NCI-H345 treated with DMSO at 0.1 percent for 48 hours (cell line): ENCODE data around the gene INTS3.
"Not testable (repeated sequence)": the region's sequence is repeated elsewhere in the genome, so short reads cannot be mapped to it uniquely, and the experiment has no call there.

Experiments
- DNase-seq: peaks from one replicate; lab custom pipeline; 2025; ENCODE audit not compliant: unreplicated experiment; lab: John Stamatoyannopoulos, UW

Gene INTS3

DNA sequence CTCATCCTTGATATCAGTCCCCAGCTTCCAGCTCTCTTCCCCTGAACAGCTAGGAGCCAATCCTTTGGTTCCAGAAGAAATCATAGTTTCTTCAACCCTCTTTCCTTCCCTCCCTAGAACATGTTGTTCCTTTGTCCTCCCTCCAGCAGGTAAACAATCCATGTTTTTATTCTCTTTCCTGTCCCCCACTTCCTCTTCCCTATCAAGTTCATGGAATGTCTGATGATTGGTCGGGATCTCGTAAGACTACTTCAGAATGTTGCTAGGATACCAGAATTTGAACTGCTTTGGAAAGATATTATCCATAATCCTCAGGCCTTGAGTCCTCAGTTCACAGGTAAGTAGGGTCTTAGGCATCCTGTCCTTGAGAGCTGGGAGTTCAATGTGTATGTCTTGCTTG, 24.2 kb downstream of the INTS3 start:
- no peak for DNase-seq

DNA sequence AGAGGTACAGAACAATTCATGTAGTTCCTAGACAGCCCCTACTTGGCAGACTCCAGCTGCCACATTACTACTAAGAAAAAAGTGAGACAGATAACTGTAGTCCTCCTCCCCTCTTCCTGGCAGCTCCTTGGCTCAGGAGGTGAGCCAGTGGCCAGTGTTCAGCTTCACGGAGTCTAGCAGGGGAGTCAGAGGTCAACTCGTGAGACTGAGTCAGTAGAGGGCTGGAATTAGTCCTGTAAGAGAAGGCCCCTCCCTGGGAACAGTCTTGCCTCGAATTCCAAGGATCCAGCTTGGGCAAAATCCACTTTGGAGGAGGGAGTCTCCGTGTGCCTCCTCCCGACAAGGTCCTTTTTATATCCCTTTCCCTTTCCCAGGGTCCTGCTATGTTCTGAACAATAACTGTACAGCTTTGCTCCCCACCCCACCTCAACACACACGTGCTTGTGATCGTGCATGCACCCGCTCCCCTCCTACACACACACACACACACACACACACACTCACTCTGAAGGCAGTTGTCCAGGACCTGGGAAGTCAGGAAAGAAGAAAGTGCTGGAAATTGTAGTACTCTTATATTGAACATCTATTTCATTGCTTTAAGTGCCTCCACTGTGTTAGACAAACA, 24.8 kb downstream of the INTS3 start:
- DNase-seq = no peak

DNA sequence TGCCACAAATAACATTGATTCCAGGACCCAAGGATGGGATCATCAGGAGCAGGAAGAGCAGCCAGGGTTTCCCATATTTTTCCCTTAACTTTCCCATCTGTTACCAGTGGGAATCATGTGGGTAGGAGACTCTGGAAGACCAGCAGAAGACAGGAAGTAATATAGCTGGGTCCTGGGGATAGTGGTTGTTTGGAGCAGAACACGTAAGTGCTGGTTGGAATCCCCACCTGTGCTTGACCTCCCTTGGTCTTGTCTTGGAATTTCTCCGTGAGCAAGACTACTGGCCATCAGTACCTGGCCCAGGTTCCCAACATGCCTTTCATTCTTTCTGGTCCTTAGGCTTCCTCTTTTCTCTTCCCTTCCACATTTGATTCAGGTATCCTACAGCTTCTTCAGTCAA, 26.4 kb downstream of the INTS3 start:
- no peak for DNase-seq

DNA sequence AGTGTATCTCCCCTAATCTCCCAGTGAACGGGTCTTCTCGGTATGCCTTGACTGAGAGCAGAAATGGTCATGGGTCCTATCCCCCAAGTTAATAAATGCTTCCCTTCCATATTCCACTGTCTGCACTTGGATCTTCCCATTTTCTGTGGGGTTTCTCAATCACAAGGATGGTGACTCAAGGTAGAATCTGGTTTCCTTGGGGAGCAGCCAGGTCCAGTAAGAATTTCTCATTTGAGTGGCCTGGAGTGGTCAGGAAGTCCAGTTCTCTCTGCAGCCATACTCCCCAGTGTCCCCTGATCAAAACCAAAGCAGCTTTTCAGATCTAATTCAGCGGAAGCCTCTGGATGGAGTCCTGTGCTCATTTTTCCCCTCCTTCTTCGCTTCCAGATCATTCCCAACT, 32.6 kb downstream of the INTS3 start:
- DNase-seq = no peak

DNA sequence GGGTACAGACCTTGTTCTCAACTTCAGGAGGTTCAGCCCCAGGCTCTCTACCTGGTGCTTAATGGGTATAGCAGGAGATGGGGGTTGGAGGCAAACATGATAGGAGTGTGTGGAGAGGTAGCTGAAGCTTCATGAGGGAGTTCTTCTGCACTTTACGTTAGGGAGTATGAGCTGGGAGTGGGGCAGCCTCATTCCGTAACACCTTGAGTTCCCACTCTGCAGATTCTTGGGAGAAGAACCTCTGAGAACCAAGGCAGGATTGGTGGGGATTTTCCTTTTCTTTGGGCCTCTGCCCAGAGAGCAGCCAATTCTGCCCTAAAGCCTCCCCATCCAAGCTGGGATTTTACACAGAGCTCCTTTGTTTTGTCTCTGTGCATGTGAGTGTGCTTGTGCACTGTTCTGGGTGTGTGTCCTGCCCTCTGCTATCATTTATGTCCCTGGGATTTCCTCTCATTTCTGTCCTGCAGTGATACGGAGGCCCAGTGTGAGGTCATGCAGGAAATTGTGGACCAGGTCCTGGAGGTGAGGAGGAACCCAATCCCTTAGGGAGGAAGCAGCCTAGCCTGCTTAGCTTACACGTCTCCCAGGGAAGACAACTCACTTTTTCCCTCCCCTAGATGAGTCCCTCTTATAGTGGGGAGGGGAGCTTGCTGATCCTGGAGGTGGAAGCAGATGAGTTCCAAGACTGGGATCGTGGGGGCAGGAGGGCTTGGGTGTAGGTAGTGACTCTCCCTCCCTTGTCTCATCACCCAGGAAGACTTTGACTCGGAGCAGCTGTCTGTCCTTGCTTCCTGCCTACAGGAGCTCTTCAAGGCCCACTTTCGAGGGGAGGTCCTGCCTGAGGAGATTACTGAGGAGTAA, 35.7 kb downstream of the INTS3 start:
- DNase-seq = no peak

GRCh38 chr1:153764310-153764709, 36.5 kb downstream of the INTS3 start:
- DNase-seq = no peak

DNA sequence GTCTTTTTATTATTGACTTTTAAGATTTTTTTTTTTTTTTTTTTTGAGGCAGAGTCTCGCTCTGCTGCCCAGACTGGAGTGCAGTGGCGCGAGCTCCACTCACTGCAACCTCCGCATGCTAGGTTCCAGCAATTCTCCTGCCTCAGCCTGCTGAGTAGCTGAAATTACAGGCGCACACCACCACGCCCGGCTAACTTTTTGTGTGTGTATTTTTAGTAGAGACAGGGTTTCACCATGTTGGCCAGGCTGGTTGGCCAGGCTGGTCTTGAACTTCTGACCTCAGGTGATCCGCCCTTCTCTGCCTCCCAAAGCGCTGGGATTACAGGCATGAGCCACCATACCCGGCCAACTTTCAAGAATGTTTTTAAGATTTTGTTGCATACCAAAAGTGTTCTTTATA, 38.8 kb downstream of the INTS3 start:
- DNase-seq = not testable (repeated sequence)

DNA sequence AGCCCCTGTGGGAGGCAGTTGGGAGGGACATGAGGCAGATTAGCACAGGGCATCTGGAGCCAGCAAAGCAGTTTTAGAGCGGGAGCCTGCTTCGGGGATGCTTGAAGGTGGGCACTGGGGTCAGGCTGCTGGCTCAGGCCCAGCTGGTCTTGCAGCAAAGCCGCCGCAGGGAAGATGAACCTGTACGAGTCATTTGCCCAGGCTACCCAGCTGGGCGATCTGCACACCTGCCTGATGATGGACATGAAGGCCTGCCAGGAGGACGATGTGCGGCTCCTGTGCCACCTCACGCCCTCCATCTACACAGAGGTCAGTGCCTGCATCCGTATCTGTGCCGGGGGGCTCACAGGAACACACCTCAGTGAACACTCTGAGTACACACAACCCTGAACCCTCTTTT, 39.7 kb downstream of the INTS3 start:
- no peak for DNase-seq

DNA sequence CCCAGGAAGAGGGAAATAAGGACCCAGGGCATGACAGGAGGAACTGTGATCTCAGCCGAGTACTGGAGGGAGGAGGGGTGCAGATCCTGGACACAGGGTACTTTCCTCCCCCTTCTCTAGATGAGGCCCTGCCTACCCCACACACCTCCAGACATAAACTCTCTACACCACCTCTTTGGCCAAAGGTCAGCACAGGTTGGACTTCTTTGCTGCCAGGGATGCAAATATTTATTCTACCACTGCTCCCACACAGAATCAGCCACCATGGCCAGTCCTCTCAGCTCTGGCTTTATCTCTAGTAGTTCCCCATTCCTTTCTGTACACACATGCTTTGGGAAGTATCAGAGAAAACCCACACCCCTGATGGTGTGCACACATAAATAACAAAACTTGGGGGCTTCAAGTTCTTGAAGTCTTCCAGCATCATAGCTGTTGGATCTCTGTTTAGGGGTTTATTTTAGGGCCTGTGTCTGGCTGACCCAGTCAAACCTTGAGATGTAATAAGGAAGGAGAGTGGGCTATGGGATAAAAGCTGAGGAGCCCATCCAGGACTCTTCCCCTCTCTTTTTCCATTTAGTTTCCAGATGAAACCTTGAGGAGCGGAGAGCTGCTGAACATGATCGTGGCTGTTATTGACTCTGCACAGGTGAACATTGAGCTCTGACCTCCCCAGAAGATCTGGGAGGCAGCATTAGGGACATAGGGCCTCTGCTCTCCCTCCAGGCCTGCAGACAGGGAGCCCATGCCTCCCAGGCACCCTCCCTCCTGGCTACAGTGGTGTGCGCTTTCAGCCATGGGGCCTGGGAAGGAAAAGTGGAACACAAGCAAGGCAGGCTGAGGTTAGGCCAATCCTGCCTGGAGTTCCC, 40.7 kb downstream of the INTS3 start:
- no peak for DNase-seq

DNA sequence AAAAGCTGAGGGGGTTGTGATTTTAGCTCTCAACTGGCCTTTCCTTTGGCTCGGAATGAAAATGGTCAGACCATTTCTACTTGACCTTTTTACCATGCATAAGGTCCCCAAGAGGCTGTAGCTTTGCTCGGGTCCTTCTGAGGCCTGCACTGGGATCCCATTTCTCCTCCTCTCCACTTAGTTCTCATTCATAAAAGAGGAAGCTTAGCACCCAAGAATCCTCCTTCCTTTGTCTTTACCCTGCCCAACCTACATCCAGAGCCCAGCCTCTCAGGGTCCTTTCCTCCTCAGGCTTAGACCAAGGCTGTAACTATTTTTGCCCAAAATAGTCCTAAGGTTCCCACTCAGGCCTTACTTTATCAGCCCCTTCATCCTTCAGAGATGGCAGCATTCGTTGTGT, 41.4 kb downstream of the INTS3 start:
- no peak for DNase-seq

DNA sequence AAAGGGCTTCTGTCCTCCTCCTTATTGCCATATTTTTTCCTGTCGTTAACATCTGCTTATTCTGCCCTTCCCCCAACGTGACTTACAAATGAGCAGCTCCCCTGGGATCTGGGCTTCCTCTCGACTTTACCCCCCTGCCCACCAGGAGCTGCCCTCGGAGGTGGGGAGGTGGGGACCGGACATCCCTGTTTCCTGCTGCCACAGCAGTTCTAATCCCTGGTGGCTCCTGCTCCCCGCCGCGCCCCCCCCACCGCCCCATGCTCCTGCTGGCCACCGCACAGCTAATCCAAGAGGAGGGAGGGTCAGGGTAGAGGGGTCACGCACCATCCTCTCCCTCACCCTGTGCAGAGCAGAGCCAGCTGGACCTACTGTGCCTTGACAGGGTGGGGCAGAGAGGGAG, 42.9 kb downstream of the INTS3 start:
- no peak for DNase-seq

DNA sequence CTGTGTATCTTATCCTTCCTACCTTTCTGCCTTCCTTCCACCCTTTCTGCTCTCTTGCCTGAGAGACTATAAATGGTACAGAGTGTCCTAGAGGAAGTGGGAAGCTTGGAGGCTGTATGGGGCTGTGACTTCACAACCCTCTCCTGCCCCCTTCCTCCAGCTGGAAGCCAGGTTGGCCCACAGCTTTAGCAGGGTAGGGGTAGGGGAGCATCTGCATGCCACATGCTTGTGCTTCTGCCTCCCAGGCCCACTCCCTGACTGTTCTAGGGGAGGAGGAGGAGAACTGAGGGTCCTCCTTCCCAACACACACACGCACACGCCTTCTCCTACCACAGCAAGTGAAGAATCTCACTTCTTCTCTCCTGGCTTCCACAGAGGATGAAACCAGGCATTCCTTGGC, 43.4 kb downstream of the INTS3 start:
- DNase-seq = no peak

DNA sequence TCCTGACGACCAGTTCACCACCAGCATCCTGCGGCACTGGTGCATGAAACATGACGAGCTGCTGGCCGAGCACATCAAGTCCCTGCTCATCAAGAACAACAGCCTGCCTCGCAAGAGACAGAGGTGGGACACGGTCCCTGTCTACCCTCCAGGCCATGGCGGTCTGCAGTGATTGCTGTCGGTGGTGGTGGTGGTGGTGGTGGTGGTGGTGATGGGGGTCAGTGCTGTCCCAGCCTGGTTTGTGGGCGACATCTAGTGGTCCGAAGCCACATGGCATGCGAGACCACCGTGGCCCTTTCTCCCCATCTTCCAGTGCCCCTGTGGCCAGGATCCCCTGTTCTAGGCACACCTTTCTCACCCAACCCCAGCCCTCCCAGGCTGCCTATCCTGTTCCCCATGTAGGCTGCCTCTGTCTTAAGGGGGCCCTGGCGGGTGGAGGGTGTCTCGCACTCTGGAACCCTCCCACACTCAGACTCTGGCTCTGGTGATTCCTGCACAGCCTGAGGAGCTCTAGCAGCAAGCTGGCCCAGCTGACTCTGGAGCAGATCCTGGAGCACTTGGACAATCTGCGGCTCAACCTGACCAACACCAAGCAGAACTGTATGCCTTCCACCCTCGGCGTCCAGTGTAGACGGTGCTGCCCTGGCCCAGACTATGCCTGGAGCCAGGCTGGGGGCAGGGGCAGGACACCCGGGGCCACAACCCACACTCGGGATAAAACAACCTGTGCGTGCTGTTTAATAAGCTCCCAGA, 44.2 kb downstream of the INTS3 start:
- no peak for DNase-seq

DNA sequence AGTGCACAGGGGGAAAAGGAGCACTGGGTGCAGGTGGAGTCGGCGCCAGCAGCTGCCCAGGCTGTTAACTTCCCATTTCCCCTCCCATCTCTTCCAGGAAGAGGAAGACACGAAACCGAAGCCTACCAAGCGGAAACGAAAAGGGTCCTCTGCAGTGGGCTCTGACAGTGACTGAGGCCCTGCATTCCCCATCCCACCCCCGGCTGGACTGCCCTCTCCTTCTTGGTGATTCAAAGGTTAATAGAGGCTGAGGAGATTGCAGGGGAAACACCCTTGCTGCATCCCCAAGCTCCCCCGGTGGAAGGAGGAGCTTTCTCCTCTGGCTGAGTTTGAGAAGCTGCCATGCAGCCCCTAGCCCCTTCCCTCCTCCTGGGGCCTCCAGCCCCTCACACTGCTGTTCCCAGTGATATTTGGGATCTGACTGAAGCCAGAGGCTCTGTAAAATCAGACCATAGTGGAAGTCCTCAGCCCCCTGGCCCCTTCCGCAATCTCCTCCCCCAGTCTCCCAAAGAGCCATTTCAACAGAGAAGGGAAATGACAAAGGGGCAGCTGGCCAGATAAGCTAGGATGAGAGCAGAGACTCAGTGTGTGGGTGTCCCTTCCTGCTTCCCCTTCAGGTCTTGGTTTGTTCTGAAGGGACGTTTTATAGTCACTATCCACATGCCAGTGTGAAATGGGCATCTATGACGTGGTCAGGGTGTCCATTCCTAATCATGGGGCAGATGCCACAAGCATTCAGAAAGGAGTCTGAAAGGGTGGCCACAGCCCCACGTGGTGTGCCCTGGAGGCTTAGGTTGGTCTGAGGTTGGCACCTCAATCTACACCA, 45.5 kb downstream of the INTS3 start:
- no peak for DNase-seq

GRCh38 chr1:153774026-153774595, 46.3 kb downstream of the INTS3 start:
- no peak for DNase-seq

DNA sequence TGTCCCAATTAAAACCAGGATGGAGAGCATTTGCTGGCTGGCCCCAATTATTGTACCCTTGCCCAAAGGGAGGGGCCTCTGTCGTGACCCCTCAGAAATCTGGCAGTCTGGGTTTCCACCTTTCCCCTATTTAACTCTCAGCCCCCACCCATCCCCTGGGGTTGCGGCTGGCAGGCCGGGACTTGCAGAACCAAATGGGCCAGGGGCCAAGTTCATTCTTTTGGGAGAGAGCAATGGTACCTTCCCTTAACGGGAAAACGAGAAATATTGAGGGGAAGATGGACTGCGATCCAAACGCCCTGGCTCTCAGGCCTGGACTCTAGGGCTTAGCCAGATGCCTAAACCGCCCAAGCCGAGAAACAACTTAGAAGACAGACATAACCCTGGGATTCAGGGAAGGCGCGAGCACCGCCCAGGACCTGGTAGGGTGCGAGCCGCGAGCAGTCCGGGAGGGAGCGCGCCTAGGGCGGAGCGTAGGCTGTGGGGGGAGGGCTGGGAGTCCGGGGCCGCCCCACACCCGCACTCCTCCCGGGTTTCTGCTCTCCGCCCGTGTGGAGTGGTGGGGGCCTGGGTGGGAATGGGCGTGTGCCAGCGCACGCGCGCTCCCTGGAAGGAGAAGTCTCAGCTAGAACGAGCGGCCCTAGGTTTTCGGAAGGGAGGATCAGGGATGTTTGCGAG, 47.1 kb downstream of the INTS3 start, which contains the start of gene SLC27A3:
Gene SLC27A3 (plus strand): TSS at position 628 of the 678 bp plus-strand sequence. CDS start 91 bp downstream, outside the sequence.
- DNase-seq = peak; percentile 92

GRCh38 chr1:153775458-153776327, 47.8 kb downstream of the INTS3 start:
- DNase-seq = peak; percentile 98

DNA sequence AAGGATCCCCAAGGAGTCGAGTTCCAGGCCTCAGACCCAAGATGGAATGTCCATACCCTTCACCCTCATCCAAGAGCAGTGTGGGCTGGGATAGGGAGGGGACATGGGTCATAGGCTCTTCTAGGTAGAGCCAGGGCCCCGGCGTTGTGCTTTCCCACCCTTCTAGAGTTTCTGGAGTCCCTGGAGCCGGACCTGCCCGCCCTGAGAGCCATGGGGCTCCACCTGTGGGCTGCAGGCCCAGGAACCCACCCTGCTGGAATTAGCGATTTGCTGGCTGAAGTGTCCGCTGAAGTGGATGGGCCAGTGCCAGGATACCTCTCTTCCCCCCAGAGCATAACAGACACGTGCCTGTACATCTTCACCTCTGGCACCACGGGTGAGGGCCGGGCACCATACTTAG, 48.5 kb downstream of the INTS3 start:
- no peak for DNase-seq
